Measurements from ENCODE around the gene EML4.

EML4 gene

DNA sequence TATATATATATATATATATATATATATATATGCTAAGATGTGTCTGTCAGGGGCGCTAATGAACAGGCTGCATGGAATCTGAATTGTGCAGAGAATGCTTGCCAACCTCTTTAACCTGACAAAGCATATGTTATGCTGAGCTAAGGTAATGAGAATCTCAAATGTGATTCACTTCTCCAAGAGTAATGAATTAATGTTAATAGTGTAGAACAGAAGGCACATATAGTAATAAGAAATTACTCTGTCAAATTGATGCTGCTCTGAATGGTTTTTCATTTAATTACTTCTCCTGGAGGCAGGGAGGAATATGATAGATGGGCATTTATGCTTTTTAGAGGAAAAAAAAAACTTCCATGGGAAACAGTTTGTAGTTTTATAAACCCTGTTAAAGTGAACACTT is 156.5 kb downstream of the EML4 start:
- Mint-ChIP-seq H3K27me3 (ENCODE audit: low read depth, poor library complexity) (no peaks in the 10 kb centered on the region), H3K4me3 (no peak overlapping the region), H3K27ac (no peak overlapping the region), H3K36me3 (ENCODE audit: low read depth) (peaks cover 50% of the 10 kb centered on the region), H3K9me3 (no peaks in the 10 kb centered on the region), H3K4me1 (peaks cover 5% of the 10 kb centered on the region)
- no peak for DNase-seq
- TF ChIP-seq, protein P1, sequence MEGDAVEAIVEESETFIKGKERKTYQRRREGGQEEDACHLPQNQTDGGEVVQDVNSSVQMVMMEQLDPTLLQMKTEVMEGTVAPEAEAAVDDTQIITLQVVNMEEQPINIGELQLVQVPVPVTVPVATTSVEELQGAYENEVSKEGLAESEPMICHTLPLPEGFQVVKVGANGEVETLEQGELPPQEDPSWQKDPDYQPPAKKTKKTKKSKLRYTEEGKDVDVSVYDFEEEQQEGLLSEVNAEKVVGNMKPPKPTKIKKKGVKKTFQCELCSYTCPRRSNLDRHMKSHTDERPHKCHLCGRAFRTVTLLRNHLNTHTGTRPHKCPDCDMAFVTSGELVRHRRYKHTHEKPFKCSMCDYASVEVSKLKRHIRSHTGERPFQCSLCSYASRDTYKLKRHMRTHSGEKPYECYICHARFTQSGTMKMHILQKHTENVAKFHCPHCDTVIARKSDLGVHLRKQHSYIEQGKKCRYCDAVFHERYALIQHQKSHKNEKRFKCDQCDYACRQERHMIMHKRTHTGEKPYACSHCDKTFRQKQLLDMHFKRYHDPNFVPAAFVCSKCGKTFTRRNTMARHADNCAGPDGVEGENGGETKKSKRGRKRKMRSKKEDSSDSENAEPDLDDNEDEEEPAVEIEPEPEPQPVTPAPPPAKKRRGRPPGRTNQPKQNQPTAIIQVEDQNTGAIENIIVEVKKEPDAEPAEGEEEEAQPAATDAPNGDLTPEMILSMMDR (IDR thresholded peaks at IDR 0.05) = no peak

DNA sequence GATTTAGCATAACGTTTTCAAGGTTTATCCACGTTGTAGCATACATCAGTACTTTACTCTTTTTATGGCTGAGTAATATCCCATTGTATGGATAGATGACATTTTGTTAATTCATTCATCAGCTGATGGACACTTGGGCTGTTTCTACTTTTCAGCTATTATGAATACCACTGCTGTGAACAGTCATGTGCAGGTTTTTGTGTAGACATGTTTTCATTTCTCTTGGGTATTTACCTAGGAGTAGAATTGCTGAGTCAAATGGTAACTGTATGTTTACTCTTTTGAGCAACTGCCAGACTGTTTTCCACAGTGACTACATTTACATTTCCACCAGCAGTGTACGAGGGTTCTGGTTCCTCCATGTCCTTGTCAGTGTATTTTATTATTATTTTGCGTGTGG is 158.0 kb downstream of the EML4 start:
- no peak overlapping the region for H3K27ac Mint-ChIP-seq
- peaks cover 5% of the 10 kb centered on the region for H3K4me1 Mint-ChIP-seq
- peaks cover 47% of the 10 kb centered on the region for H3K36me3 Mint-ChIP-seq (ENCODE audit: low read depth)
- TF ChIP-seq, protein P1 (IDR thresholded peaks at IDR 0.05) = no peak
- no peaks in the 10 kb centered on the region for H3K27me3 Mint-ChIP-seq (ENCODE audit: low read depth, poor library complexity)
- no peak overlapping the region for H3K4me3 Mint-ChIP-seq
- no peaks in the 10 kb centered on the region for H3K9me3 Mint-ChIP-seq
- DNase-seq = no peak

DNA sequence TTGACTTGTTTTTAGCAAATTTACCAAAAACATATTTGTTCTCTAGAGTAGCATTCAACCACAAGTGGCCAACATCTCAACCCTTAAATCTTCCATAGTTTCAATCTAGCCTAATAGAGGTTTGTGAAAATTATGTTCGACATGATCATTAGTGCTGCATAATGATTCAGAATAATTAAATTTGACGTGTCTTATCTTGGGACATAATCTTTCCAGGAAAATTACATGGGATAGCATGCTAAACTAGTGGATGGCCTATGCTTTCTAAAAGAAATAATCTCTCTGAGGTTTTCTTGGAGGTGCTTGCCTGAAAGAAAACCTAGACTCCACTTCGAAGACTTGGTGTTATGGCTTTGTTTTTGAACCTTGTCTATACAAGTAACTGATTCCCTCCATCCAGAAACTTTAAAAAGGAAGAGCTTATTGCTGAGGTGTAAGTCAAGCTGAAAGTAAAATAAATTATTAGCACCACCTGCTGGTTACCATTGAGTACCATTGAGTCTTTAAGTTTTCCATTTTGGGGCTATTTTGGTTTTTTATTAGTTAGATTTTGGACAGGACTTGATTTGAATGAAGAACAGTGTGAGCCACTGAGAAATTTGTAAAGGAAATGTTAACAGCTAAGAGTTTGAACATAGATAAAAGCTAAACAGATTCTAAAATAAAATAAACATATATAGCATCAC is 159.1 kb downstream of the EML4 start:
- peak overlapping the region; percentile 56 for H3K27ac Mint-ChIP-seq
- no peaks in the 10 kb centered on the region for H3K27me3 Mint-ChIP-seq (ENCODE audit: low read depth, poor library complexity)
- H3K36me3 Mint-ChIP-seq (ENCODE audit: low read depth) = peaks cover 47% of the 10 kb centered on the region
- H3K4me3 Mint-ChIP-seq = no peak overlapping the region
- H3K9me3 Mint-ChIP-seq = no peaks in the 10 kb centered on the region
- DNase-seq = no peak
- TF ChIP-seq, protein P1 (IDR thresholded peaks at IDR 0.05) = peak; percentile 37
- peaks cover 5% of the 10 kb centered on the region for H3K4me1 Mint-ChIP-seq

DNA sequence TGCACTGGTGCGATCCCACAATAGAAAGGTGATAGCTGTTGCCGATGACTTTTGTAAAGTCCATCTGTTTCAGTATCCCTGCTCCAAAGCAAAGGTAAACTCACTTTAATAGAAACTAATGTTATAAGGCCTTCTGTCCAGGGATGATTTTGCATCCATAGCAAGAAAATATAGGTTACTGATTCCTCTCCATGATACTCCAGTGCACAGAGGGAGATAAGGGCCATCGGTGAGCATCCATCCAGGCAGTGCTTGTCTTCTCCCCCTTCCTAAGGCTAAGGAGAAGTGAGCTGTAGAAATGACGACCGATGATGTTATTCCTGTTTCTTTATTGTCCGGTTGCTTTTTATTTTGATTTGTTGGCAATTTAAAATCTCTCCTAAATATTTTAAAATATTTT is 159.8 kb downstream of the EML4 start:
- H3K4me3 Mint-ChIP-seq = no peak overlapping the region

DNA sequence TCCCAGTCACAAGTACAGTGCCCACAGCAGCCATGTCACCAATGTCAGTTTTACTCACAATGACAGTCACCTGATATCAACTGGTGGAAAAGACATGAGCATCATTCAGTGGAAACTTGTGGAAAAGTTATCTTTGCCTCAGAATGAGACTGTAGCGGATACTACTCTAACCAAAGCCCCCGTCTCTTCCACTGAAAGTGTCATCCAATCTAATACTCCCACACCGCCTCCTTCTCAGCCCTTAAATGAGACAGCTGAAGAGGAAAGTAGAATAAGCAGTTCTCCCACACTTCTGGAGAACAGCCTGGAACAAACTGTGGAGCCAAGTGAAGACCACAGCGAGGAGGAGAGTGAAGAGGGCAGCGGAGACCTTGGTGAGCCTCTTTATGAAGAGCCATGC is 160.6 kb downstream of the EML4 start:
- DNase-seq = no peak
- TF ChIP-seq, protein P1 (IDR thresholded peaks at IDR 0.05) = no peak
- Mint-ChIP-seq H3K36me3 (ENCODE audit: low read depth) (peaks cover 52% of the 10 kb centered on the region), H3K27ac (peak overlapping the region; percentile 85), H3K27me3 (ENCODE audit: low read depth, poor library complexity) (no peaks in the 10 kb centered on the region), H3K4me1 (peaks cover 5% of the 10 kb centered on the region), H3K9me3 (no peaks in the 10 kb centered on the region), H3K4me3 (no peak overlapping the region)

More for the DNA sequence above, 159.8 kb downstream of the EML4 start:
- DNase-seq = no peak
- Mint-ChIP-seq H3K27me3 (ENCODE audit: low read depth, poor library complexity) (no peaks in the 10 kb centered on the region), H3K27ac (no peak overlapping the region), H3K4me1 (peaks cover 5% of the 10 kb centered on the region), H3K9me3 (no peaks in the 10 kb centered on the region), H3K36me3 (ENCODE audit: low read depth) (peaks cover 48% of the 10 kb centered on the region)
- TF ChIP-seq, protein P1 (IDR thresholded peaks at IDR 0.05) = no peak
